ENCODE measurements around the gene COBL.
A peak's percentile ranks its signal among the peaks of the same experiment; 100 is the strongest.

Gene COBL

DNA sequence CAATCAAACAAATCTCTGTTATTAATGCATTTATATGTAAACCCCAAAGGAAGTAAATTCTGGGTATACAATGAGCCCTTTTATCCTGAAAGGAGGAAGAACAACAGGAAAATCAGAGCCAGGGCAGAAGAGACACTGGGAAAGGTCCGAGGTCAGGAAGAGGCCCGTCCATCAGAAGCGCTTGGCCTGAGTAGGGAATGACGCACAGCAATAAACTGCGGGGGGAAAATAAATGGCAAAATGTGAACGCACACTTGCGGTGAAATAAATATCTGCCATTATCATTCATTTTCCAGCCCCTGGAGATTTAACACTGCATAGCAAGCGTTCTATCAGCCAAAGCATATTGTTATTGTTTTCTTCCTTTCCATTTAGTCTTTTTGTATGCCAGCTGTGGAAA is 243.4 kb downstream of the COBL start:
- no peak for DNase-seq (ENCODE audit: low read depth)

DNA sequence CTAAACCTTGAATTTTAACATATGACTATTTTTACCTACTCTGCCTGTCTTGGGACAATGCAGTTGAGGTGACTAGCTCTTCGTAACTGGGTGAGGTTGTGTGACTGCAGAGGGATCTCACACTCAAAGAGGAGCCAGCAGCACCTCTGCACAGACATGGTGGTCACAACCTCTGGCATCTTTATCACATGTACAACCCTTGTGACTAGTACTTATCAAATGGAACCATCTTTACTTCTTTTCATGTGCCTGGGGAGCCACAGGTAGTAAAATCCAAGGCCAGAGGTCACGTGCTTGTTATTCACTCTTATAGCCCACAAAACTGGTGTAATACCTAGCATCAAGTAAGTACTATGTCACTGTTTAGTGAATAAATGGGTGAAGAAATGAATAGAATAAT is 244.3 kb downstream of the COBL start:
- no peak for DNase-seq (ENCODE audit: low read depth)

DNA sequence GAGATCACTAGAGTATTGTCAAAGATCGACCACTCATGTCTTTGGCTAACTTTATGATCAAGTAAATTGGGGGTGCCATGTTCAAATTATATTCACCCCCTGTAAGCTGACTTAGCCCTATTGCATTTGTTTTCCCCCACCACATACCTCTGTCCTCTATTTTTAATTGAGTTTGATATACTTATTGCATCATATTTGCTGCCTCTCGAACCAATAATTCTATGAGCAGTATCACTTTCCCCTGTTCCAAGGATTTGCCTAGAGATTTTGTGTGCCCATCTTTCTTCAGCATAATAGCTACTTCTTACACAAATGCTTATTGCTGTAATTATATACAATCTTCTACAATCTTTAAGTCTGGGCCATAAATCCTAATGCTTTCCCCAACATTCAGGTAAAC is 245.2 kb downstream of the COBL start:
- no peak for DNase-seq (ENCODE audit: low read depth)

DNA sequence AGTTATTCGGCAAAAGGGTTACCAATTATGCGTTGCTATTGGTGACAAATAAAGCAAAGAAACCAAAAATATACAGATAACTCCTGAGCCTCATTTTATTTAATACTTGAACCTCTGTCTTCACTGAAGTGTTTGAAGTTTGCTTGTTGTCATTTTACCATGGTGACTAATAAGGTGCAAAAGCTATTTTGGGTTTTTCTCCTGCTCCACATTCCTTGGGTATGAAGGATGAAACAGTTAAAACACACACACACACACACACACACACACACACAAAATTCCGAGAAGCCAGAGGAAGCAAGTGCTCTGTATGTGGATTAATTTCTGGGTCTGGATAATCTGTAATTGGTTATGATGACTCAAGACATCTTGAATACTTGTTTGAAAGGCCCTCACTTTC is 246.5 kb downstream of the COBL start:
- DNase-seq (ENCODE audit: low read depth) = no peak

DNA sequence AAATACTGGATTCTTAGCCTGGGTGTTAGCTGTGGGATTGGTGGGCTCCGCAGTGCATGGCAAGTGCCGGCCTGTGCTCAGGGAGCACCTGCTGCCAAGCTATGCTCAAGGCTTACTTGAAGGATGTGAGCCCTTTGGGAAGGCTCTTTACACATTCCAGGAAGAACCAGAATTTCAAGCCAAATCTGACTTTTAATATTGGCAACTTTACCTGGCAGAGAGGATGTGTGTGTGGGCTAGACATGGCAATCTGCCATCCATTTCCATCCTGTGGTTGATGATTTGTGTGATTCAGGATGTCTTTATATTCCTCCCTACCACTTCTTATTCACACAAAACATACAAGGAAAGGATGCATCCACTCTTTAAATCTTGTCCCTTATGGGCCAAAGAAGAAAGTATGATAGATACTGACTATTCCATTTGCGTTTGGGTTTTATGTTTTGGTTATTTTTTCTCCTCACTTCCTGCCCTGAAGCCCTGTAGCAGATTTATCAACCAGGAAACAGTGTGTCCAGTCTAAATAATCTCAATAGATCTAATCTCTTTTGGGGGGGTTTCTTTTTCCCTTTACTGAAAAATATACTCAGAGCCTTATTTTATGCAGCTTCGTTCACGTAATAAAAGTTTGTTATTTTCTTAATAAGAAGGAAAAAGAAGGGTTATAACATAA is 247.1 kb downstream of the COBL start:
- DNase-seq (ENCODE audit: low read depth) = no peak

DNA sequence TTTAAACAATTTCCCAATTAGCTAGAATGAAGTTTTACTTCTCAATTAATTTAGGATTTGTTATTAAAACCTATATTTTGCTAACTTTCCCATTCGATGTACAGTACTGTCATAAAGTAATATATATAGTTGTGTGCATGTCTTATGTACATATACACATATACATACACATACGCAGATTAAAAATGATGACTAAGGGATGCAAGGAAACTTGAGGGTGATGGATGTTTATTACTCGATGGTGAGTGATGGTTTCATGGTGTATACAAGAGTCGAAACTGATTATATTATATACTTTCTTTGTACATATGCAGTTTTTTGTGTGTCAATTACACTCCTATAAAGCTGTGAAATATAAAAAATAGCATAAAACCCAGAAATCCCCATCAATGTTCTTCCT is 248.2 kb downstream of the COBL start:
- no peak for DNase-seq (ENCODE audit: low read depth)

DNA sequence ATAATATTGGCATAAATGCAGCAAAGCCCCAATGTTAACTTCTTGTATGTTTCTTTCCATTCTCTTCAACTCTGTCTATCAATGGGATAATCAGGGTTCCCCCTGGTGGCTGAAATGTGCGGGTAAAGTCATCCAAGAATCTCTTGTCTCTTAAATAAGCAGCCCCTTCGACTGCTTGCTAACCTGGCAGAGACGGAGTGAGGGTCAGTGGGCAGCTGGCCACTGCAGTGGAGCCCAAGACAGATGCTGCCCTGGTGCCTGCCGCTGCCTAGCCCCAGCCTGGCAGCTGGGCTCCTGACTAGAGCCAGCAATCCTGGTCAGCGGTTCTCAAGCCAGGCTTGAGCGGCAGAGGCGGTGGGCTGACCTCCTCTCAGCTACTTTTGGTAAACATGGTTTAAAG is 248.9 kb downstream of the COBL start:
- DNase-seq (ENCODE audit: low read depth) = peak; percentile 53

DNA sequence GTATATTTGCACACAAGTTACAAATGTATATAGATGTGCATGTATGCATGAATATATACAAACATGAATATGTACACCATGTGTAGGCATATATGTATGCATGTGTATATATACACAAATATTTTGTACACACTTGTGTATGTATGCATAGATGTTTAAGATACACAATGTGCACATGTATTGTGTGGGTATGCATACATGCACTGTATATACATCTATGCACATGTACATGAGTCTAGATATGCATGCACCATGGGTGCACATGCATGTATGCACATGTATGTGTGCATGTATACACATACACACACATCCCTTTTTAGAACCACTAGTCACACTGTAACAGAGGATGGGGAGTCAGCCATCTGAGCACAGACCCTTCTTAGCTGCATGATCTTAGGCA is 249.4 kb downstream of the COBL start:
- no peak for DNase-seq (ENCODE audit: low read depth)

DNA sequence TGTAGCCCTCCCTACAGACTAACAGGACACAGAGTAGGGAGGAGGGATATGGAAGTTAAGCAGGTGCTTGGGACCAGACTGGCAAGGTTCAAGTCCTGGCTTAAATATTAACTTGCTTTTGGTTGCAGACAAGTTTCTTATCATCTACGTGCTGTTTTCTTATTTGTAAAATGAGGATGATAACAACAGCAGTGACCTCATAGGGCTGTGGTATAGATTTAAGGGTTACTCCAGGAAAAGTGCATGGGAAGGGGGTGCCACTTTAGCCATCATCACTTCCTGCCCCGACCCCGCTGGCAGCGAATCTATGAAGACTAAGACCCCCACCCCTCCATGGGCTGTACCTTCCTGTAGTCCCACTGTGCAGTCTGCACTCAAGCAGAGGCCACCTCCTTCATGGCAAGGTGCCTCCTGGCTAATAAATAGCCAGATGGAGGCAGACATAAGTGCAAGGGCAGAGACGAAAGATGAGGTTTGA is 250.2 kb downstream of the COBL start:
- DNase-seq (ENCODE audit: low read depth) = no peak

DNA sequence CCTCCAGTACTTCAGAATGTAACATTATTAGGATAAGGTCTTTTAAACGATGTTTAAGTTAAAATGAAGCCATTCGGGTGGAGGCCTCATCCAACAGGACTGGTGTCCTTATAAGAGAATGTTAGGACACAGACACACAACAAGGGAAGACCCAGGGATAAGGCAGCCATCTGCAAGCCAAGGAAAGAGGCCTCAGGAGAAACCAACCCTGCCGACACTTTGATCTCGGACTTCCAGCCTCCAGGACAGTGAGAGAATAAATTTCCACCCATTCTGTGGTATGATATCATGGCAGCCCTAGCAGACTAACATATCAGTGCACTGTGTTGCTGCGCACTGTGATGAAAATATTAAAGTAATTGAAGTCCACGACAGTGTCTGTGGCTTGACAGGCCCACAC is 250.8 kb downstream of the COBL start:
- no peak for DNase-seq (ENCODE audit: low read depth)

DNA sequence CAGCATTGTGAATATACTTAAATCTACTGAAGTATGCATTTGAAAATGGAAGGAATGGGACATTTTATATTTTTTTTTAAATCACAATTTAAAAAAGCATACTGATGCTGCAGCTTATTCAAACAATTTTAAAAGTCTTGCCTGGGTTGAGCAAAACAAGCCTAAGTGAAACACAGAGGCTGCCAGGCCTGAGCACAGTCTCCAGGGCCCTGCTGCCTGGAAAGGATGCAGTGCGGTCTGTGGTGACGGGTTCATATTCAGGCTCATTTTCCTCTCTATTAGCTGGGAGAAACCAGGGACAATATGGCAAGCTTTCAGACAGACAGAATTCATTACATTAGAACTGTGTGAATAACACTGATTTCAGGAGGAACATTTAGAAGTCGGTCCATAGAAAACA is 251.9 kb downstream of the COBL start:
- no peak for DNase-seq (ENCODE audit: low read depth)

DNA sequence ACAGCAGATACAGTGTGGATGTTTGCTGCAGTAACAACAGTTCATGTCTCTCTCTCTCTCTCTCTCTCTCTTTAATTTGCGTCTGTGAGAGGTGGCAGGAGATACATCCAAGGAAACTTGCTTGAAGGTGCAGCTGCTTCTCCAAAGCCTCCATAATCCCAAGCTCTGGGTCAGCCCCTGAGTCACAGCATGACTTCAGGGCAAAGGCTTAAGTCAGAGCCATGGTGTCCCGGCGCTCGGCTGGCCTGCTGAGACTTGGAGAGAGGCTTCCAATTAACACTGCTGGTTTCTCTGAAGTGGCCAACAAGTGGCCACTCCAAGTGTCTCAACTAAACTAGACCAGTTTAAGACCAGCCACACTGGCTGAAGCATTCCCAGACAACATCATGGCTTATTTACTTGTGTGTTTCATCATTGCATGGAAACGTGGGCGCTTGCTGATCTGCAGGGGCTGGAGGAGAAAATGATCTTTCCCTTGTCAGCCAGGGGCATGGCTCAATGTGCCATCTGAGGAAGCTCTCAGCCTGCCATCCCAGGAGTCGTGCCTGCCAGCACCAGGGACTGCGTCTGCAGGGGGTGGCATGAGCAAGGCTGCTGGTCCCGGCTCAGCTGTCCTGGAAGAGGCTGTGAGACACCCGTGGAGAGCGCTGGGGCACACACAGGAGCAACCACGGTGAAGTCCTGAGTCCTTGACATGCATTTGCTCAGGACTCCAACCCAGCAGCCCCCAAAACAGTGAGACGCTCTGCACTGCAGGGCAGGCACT is 254.2 kb downstream of the COBL start:
- no peak for DNase-seq (ENCODE audit: low read depth)

DNA sequence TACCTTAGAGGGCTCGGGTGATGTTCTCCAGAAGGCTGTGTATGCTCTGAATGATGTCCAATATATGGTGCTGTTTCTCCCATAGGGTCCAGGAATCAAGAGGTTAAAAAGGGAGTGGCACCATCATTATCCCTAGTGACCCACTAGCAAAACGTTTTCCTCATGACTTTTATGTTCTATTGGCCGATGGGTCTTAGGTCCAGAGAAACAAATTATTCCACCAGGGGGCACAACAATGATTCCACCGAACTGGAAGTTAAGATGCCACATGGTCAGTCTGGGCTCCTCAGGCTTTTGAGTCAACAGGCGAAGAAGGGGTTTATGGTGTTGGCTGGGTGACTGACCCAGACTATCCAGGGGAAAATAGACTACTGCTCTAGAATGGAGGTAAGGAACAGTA is 256.1 kb downstream of the COBL start:
- DNase-seq (ENCODE audit: low read depth) = no peak

DNA sequence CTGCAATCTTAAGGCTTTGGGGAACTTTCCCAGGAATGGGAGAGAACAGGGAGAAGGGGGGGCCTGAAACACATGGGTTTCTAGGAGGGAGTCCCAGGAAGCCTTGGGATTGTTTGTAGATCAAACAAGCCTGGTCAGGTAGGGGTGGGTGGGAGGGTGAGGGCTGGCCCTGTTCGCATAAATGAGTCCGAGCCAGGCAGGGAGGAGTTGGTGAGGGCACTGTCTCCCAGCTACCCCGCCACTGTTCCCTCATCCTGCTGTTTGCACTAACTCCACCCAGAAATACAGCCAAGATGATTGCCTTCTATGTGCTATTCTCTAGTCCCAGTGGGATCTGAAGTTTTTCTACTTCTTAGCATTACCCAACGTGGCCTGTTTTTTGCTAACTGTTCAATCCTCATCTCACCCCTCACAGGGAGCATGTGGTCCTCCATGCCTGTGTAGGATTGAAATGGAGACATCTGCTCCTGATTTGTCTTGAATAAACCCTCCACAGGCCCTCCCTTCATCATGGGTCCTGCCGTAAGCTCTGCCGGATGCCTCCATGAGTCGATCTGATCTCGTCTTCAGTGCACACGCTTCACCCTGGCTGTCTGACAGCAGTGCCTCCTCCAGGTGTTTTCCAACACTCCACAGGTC is 257.0 kb downstream of the COBL start:
- no peak for DNase-seq (ENCODE audit: low read depth)

DNA sequence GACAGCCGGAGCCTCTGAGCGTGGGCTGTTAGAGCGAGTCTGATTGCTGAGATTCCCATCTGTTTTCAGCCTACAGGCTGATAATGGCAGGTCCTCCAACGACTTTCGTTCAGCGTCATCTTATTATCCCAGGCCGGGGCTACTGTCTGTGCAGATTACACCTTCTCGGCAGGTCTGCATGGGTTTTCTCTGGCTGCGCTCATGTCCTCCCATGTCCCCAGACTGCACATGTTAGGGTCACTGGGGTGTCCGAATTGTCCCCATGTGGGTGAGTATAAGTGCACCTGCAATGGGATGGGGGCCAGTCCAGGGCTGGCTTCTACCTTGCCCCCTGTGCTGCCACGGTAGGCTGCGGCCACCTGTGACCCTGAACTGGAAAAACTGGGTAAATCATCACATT is 257.8 kb downstream of the COBL start:
- DNase-seq (ENCODE audit: low read depth) = no peak

DNA sequence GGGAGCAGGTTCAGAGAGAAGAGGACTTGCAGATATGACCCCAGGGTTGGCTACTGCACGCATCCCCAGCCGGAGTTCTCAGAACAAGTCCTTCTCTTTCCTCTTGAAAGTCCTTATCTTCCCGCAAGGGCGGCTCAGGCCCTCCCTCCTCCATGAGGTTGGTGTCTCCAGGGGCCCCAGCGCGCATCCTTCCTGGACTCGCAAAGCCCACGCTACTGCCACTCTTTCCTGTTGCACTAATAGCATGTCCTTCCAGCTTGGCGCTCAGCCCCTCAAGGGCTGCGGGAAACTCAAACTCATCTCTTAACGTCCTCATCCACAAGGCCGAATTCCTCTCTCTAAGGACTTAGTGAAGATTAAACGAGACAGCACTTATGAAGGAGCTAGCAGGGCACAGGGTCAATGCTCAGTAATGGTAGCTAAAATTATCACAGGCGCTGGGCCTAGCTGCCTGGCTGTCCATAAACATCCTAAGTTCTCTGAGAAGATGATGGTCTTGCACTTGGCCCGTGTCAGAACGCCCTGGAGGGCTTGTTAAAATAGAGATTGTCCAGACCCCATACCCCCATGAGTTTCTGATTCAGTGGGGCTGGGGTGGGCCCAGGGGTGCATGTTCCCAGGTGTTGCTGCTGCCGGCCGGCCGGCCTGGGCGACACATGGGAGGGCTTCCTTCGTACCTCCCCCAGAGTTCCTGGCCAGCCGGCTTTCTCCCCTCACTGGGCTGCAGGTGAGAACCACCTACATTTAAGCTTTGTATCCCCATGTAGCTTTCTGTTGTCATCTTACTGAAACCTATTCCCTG is 261.4 kb downstream of the COBL start:
- no peak for DNase-seq (ENCODE audit: low read depth)

DNA sequence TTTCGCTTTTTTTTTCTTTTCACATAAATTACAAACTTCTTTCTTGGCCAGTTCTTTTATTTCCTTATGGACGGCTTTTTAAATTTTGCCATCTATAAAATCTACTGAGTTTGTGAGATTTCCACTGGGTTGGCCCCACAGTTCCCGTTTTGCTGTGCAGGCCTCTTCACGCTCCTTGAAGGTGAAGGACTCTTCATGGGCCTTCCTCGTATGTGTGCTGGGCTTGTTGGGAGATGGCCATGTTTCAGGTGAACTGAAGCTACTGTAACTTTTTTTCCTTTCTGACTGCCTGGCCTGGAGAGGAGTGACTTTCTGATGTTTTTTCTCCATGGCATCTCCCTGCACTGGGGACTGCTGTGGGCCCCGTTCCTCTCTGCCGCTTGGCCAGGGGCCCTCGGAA is 262.4 kb downstream of the COBL start:
- no peak for DNase-seq (ENCODE audit: low read depth)

DNA sequence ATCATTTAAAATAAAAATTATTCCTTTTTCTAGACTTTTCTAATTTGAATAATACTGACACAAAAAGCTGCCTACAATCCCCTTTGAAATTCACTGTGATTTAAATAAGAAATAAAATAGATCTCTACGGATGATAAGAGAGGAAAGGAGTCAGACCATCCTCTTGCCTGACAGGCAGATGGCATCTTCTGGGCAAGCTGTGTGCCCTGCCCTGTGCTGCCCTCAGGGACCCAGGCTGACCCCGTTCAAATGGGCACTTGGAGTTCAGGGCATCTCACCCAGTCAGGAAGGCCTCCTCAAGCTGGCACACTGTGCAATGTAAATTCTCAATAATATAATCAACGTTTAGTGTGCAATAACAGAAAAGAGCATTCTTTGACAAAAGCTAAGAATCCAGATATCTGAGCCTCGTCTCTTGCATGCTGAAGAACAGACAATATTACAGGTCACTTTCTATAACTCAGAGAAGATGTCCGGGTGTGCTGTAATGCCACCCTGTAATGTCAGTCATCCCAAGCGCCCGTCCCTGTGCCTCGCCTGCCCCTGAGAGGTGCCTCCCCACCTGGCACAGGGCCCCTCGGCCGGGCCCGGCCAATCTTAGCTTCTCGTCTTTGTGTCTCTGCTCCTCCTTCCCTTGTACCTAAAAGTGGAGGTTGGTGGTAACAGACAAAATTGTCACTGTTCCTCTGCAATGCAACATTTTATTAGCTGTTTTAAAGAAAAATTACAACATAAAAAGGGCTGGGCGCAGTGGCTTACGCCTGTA is 263.3 kb downstream of the COBL start:
- DNase-seq (ENCODE audit: low read depth) = no peak

DNA sequence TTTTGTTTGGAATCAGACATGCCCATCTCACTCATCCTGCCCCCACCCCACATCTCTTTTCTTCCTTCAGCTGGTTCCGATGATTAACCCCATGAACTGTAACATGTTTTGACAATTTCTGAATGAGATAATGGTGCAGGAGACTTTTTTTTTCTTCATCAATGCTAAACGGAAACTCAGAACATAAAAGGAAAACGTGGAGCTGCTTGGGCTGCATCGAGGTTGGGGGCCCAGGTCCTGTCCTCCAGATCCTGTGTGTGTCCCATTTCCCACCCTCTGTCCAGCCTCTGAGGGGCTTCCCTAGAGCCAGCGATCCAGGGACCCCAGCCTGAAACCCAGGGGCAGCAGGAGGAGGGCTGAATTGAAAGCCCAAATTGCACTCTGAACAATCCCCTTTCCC is 270.1 kb downstream of the COBL start:
- DNase-seq (ENCODE audit: low read depth) = no peak

DNA sequence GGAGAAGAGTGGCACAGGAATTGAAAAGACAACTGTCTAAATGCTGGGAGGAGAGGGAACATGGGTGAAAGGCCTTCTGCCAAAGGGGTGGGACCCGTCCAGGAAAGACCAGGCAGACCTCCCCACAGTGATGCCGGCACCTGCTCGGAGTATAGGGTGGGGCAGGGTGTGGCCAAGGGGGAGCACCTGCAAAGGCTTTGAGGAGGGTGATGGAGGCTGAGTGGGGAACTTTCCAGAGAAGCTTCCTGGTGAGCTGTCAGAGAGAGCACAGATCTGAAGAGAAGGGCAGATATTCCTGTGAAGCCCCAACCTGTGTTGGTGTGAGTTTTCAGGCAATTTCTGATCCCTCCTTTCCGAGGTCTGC is 270.5 kb downstream of the COBL start:
- DNase-seq (ENCODE audit: low read depth) = no peak

DNA sequence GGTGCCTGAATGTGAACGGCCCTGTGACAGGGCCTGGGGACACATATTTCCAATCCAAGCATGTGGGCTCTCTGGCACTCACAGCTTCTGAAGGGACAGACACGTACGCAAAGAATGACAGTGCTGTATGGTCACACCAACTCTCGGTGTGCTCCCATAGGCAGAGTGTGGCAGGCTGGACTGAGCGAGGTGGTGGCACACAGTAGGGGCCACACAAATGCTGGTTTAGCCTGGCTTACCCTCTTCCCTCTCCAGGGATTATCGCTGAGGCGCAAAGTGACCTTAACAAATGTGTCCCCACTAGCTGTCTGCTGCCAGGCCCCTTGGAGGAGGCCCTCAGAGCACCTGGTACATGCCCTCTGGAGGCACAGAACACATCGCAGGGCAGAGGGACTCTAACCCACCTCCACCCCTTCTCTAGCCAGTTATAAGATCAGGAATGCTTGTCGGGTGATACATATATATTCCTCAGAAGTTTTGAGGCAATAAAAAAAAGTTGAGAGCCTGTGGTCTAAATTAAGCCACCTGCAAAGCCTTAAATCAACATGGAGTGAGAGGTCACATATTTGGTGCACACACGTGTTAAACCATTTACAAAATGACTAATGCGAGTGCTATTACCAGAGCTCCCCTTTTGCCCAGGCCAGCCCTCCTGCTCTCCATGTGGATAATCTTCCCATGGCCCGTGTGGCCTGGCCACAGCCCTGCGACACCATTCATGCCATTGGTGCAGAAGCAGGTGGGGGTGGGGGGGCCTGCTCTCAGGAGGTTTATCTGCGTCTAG is 271.1 kb downstream of the COBL start:
- no peak for DNase-seq (ENCODE audit: low read depth)
